Lower lobe of right lung (tissue), 2 donors: ENCODE results near the gene AKAP8L. TPM values are rescaled to one million over a fixed set of nuclear protein-coding genes. Genes with fewer than 3 reads are reported as not detected.

Experiments used
- ATAC-seq, 2 donors: fragments of 200-7000 bp; cut with Tn5 transposase; one replicate each; pipeline ENCODE4 v1.9.1; 2020 to 2022; ENCODE audit warnings: mild to moderate bottlenecking in 2 of 2, moderate library complexity in 2 of 2
- DNase-seq: peaks from one replicate; pipeline ENCODE4 v3.0.0-alpha.2; 2020
- H3K27ac ChIP-seq: fragments of 200-600 bp; one replicate; pipeline ENCODE4 v1.8.0; 2022
- H3K27me3 ChIP-seq: fragments of 200-600 bp; one replicate; pipeline ENCODE4 v1.8.0; 2022; ENCODE audit warnings: low read depth
- H3K36me3 ChIP-seq: fragments of 200-600 bp; one replicate; pipeline ENCODE4 v1.8.0; 2022; ENCODE audit warnings: mild to moderate bottlenecking
- H3K4me1 ChIP-seq: fragments of 200-600 bp; one replicate; pipeline ENCODE4 v1.8.0; 2022
- H3K4me3 ChIP-seq: fragments of 200-600 bp; one replicate; pipeline ENCODE4 v1.8.0; 2022; ENCODE audit warnings: mild to moderate bottlenecking
- H3K9me3 ChIP-seq: fragments of 200-600 bp; one replicate; pipeline ENCODE4 v1.8.0; 2022
- intact Hi-C: fragments of 100-400 bp; cut with DNase I; formaldehyde crosslinking; loops from one replicate; pipeline ENCODE4 v1.11.0; 2022
- total RNA-seq: library from RNA; stranded (reverse); fragmentation: NEBNext Ultra II Directional; extraction: Animal tissue kit (Norgen Biotek cat#: 25700); gene quantifications from one replicate; pipeline ENCODE4 v1.2.1, GENCODE V29; 2021
- TF ChIP-seq, protein P1 (sequence below): fragments of 200-600 bp; IDR thresholded peaks from one replicate; pipeline ENCODE4 v1.8.0; 2022; ENCODE audit warnings: antibody characterized with exemption, mild to moderate bottlenecking
- donor health status: DM: no; HTN: yes; CAD: no; lungs with severe emphysema.

The AKAP8L gene
- total RNA-seq, 1 donor from 2014 or later, result 94.2 TPM

DNA sequence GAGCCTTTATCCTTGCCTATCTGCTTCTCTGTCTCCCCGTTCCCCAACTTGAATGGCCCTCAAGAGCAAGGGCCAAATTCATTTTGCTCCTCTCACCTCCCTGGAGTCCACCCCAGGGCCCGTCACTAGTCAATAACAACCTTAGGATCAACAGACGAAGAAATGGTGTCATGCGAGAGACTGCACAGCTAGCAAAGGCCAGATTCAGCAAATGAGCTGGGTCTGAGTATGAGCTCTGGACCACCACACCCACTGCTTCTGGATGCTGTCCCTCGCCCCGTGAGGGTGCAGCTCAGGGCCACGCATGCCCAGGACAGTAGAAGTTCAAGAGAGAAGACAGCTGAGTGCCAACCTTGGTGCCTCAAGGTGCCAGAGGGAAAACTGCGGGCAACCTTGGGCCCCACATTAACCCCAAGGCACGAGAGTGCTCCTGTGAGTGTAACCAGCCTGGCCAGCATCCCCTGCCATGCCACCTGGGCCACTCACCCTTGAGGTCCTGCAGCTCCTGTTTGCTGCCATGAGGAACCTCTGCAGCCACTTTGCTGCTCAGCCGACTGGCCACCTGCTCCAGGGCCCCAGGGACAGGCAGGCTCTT, 11.8 kb upstream of the AKAP8L start:
- Histone ChIP-seq H3K27me3 (no peaks in the 10 kb centered on the region), H3K27ac (no peak overlapping the region), H3K4me1 (peaks cover 38% of the 10 kb centered on the region), H3K9me3 (no peaks in the 10 kb centered on the region), H3K4me3 (peak overlapping the region; percentile 83), H3K36me3 (peaks cover 36% of the 10 kb centered on the region)
- TF ChIP-seq, protein P1, sequence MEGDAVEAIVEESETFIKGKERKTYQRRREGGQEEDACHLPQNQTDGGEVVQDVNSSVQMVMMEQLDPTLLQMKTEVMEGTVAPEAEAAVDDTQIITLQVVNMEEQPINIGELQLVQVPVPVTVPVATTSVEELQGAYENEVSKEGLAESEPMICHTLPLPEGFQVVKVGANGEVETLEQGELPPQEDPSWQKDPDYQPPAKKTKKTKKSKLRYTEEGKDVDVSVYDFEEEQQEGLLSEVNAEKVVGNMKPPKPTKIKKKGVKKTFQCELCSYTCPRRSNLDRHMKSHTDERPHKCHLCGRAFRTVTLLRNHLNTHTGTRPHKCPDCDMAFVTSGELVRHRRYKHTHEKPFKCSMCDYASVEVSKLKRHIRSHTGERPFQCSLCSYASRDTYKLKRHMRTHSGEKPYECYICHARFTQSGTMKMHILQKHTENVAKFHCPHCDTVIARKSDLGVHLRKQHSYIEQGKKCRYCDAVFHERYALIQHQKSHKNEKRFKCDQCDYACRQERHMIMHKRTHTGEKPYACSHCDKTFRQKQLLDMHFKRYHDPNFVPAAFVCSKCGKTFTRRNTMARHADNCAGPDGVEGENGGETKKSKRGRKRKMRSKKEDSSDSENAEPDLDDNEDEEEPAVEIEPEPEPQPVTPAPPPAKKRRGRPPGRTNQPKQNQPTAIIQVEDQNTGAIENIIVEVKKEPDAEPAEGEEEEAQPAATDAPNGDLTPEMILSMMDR, result no peak
- DNase-seq (no peak), ATAC-seq (no peak)
- intact Hi-C loops, result no loop called here

GRCh38 chr19:15429825-15430467, 11.2 kb upstream of the AKAP8L start:
- TF ChIP-seq, protein P1, result no peak
- H3K27ac ChIP-seq, result no peak overlapping the region
- H3K27me3 ChIP-seq, result no peaks in the 10 kb centered on the region
- peaks cover 42% of the 10 kb centered on the region for H3K36me3 ChIP-seq
- DNase-seq (no peak), ATAC-seq (no peak)
- no peaks in the 10 kb centered on the region for H3K9me3 ChIP-seq
- H3K4me1 ChIP-seq, result peaks cover 38% of the 10 kb centered on the region
- H3K4me3 ChIP-seq, result no peak overlapping the region
- intact Hi-C loops, result no loop called here

GRCh38 chr19:15428956-15429824, 10.4 kb upstream of the AKAP8L start:
- TF ChIP-seq, protein P1, result no peak

DNA sequence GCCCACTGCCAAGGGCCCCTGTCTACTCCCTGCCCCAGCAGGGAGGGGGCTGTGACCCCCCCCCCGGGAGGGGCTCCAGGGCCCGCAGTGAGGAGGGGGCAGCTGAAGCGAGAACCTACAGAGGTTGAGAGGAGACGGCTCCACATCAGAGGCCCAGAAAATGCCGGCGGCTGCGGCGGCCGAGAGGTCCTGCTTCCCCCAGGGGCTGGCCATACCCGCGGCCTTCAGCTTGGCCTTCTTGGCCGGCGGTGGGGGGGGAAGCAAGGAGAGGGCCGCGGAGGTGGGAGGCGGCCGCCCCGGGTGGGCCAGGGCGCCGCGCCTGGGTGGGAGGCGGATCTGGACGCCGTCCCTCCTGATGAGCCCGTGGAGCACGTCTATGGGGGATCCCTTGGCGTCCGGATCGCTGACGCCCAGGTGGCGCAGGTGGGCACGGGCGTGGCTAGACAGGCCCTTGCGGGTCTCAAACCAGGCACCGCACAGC, 9.2 kb upstream of the AKAP8L start:
- TF ChIP-seq, protein P1, result no peak
- H3K27me3 ChIP-seq, result no peaks in the 10 kb centered on the region
- peaks cover 61% of the 10 kb centered on the region for H3K36me3 ChIP-seq
- no peak overlapping the region for H3K4me3 ChIP-seq
- DNase-seq (no peak), ATAC-seq (no peak)
- intact Hi-C loops, result no loop called here
- H3K4me1 ChIP-seq, result peaks cover 30% of the 10 kb centered on the region
- no peaks in the 10 kb centered on the region for H3K9me3 ChIP-seq
- no peak overlapping the region for H3K27ac ChIP-seq

More at GRCh38 chr19:15428956-15429824, 10.4 kb upstream of the AKAP8L start:
- Histone ChIP-seq H3K27ac (no peak overlapping the region), H3K36me3 (peaks cover 49% of the 10 kb centered on the region), H3K4me1 (peaks cover 38% of the 10 kb centered on the region), H3K4me3 (no peak overlapping the region), H3K9me3 (no peaks in the 10 kb centered on the region), H3K27me3 (no peaks in the 10 kb centered on the region)
- DNase-seq, result no peak
- intact Hi-C loops, result no loop called here
- no peak for ATAC-seq

- peaks cover 32% of the 10 kb centered on the region for H3K4me1 ChIP-seq
- no peak for DNase-seq
- H3K36me3 ChIP-seq, result peaks cover 68% of the 10 kb centered on the region
Observed at GRCh38 chr19:15427350-15427700, 8.5 kb upstream of the AKAP8L start.

More at GRCh38 chr19:15427350-15427700, 8.5 kb upstream of the AKAP8L start:
- ATAC-seq, result no peak
- H3K9me3 ChIP-seq, result no peaks in the 10 kb centered on the region
- H3K27me3 ChIP-seq, result no peaks in the 10 kb centered on the region
- TF ChIP-seq, protein P1, result no peak
- intact Hi-C loops, result no loop called here
- no peak overlapping the region for H3K4me3 ChIP-seq
- no peak overlapping the region for H3K27ac ChIP-seq
